A549 (cell line): ENCODE measurements around the gene RBMS3.

Experiments
- CTCF ChIP-seq: fragments of >200 bp; sonication (Bioruptor Twin); formaldehyde crosslinking; IDR thresholded peaks from 3 replicates; pipeline ENCODE4 v1.5.1; 2016
- MAX ChIP-seq: IDR thresholded peaks from 2 replicates; pipeline ENCODE4 v1.6.1; 2012
- NR3C1 ChIP-seq: fragments of >200 bp; sonication (Bioruptor Twin); formaldehyde crosslinking; IDR thresholded peaks from 3 replicates; pipeline ENCODE4 v1.6.1; 2017
- POLR2A ChIP-seq: IDR thresholded peaks from 2 replicates; pipeline ENCODE4 v1.6.1; 2012; ENCODE audit warnings: mild to moderate bottlenecking, low read length
- ZC3H11A ChIP-seq: fragments of 450-650 bp; IDR thresholded peaks from 2 replicates; pipeline ENCODE4 v1.6.1; 2014; ENCODE audit warnings: antibody characterized with exemption, mild to moderate bottlenecking
- ZFP36 ChIP-seq: fragments of 450-650 bp; IDR thresholded peaks from 2 replicates; pipeline ENCODE4 v1.6.1; 2014; ENCODE audit warnings: borderline replicate concordance; ENCODE audit not compliant: partially characterized antibody

GRCh38 chr3:30040126-30040525 is 759.3 kb downstream of the RBMS3 start:
- TF ChIP-seq CTCF: no peak
- no peak for TF ChIP-seq MAX
- TF ChIP-seq NR3C1: no peak
- TF ChIP-seq POLR2A: no peak
- TF ChIP-seq ZFP36: no peak
- TF ChIP-seq ZC3H11A: no peak
